GM10266 (cell line): Measurements from ENCODE around the gene TMEM184B.
"Not testable (repeated sequence)": the region's sequence is repeated elsewhere in the genome, so short reads cannot be mapped to it uniquely, and the experiment has no call there.

Source experiments
- DNase-seq: peaks from one replicate; pipeline ENCODE4 v3.0.0; 2012; ENCODE audit errors: extremely low spot score
- TF ChIP-seq, protein P1 (sequence below): IDR thresholded peaks from 2 replicates; pipeline ENCODE4 v1.5.1; 2012; ENCODE audit warnings: mild to moderate bottlenecking, low read depth; ENCODE audit not compliant: control insufficient read depth, insufficient read depth; ENCODE audit errors: missing control alignments

The TMEM184B gene

DNA sequence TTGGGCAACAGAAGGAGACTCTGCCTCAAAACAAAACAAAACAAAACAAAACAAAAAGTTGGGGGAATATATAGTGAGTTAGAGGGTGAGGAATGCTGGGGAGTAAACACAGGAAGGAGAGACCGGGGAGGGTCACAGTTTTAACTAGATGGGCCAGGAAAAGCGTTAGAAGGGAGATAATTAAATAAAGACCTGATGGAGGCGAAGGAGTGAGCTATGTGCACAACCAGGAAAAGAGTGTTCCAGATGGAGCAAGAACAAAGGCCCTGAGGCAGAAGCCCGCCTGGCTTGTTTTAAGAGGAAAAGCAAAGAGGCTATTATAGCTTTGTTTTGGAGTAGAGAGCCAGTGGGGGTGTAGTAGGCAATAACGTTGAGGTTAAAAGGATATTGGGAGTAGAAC is 86.4 kb downstream of the TMEM184B start:
- TF ChIP-seq, protein P1, sequence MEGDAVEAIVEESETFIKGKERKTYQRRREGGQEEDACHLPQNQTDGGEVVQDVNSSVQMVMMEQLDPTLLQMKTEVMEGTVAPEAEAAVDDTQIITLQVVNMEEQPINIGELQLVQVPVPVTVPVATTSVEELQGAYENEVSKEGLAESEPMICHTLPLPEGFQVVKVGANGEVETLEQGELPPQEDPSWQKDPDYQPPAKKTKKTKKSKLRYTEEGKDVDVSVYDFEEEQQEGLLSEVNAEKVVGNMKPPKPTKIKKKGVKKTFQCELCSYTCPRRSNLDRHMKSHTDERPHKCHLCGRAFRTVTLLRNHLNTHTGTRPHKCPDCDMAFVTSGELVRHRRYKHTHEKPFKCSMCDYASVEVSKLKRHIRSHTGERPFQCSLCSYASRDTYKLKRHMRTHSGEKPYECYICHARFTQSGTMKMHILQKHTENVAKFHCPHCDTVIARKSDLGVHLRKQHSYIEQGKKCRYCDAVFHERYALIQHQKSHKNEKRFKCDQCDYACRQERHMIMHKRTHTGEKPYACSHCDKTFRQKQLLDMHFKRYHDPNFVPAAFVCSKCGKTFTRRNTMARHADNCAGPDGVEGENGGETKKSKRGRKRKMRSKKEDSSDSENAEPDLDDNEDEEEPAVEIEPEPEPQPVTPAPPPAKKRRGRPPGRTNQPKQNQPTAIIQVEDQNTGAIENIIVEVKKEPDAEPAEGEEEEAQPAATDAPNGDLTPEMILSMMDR: no peak
- DNase-seq: no peak

DNA sequence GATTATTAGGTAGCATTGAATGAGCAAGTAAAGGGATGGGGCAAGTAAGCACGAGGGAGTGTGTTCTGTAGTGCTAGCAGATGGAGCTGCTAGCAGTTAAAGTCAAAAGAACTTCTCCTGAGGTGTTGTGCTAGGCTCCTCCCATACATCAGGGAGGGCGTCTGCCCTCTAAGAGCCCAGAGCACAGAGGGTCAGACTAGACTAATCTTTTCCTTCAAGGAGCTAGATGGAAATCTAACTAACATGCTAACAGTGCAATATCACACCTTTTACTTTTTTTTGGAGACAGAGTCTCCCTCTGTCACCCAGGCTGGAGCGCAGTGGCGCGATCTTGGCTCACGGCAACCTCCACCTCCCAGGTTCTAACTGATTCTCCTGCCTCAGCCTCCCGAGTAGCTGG is 88.0 kb downstream of the TMEM184B start:
- DNase-seq: no peak
- TF ChIP-seq, protein P1: no peak

DNA sequence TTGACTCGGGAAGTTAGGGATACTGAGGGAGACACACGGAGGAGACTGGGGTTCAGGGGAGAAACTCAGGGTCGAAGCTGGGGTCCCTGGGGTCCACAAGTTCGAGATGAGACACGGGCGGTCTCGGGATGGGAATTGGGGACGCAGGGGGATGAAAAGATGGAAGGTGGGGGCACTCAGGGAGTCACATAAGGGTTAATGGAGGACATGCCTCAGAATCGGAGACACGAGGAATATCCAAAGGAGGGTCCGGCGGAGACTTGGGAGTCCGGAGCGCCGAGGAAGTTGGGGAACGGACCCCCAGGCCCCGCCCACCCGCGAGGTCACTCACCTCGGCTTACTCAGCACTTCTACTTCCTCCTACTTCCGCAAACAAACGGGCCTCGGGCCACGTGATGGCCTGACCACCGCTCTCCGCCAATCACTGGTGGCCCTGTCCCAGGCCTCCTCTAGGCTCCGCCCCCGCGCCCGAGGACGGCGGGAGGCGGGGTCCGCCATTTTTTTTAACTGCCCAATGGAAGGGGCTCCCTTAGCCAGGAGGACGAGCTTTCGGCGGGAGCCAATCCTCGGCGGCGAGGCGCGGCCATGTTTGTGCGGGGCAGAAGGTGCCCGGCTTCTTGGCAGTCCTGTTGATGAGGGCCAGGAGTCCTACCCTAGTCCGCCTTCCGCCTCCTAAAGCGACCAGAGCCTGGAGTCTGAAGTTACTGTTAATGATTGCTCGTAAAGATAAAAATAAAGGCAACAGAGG is 91.2 kb downstream of the TMEM184B start, which contains the start of gene PLA2G6:
Gene PLA2G6 (minus strand): TSS at position 378 of the 748 bp plus-strand sequence. CDS start 12,404 bp downstream, outside the sequence.
- peak; percentile 94 for DNase-seq
- TF ChIP-seq, protein P1: no peak

DNA sequence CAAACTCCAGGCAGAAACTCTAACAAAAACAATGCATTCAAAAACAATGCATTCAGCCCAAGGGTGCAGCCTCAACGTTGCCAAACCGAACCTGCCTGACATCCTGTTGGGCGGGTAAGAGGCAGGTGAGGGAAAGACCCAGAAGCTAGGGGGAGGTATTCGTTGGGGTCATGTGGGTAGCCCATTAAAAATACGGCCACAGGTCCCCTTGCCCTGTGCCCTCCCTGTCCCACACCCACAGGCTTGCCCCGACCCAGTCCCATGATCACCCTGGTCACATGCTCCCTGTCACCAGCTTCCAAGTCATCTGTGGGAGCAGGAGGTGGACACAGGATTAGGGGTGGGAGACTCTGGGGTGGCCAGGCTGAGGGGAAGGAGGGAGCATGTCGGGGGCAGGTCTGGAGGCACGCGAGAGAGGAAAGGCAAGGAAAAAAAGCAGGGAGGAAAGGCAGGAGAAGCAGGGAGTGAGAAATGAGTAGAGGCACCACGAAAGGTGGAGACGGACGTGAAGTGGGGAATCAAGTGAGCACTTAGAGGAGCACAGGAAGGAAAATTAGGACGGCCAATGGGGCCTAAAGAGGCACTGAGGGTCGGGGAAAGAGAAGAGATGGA is 91.9 kb downstream of the TMEM184B start:
- no peak for DNase-seq

DNA sequence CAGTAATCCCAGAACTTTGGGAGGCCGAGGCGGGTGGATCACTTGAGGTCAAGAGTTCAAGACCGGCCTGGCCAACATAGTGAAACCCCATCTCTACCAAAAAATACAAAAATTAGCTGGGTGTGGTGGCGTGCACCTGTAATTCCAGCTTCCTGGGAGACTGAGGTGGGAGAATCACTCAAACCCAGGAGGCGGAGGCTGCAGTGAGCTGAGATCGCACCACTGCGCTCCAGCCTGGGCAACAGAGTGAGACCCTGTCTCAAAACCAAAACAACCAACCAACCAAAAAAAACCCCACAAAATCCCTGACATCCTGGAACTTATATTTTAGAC is 94.2 kb downstream of the TMEM184B start:
- not testable (repeated sequence) for DNase-seq

More for the DNA sequence above, 91.9 kb downstream of the TMEM184B start:
- TF ChIP-seq, protein P1: no peak

DNA sequence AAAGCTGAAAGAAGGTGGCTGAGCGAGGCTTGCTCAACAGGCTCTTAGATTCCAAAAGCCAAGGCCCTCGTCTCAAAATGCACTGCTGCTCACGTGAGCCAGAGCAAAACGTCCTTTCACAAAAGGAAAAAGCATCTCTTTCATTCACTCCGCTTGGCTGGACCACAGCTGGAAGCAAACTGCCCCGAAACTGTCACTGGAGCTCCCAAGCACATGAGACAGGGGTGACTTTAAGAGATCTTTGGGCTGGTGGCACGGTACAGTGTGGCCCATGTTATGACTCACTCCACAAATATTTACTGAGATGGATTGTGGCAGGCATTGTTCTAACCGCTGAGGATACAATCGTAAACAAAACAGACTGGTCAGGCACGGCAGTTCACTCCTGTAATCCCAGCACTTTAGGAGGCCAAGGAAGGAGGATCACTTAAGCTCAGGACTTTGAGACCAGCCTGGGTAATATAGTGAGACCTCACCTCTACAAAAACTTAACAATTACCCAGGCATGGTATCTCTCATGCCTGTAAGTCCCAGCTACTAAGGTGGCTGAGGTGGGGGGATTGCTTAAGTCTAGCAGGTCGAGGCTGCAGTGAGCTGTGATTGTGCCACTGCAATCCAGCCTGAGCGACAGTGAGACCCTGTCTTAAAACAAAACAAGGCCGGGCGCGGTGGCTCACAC is 94.7 kb downstream of the TMEM184B start:
- TF ChIP-seq, protein P1: no peak
- no peak for DNase-seq

DNA sequence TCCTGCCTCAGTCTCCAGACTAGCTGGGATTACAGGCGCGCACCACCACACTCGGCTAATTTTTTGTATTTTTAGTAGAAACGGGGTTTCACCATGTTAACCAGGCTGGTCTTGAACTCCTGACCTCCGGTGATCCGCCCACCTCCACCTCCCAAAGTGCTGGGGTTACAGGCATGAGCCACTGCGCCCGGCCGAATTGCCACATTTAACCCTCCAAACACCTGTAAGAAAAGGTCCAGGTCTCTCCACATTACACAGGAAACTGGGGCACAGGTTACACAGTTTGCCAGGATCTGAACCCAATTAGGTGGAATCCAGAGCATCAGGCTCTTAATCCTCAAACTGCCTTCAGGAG is 95.3 kb downstream of the TMEM184B start:
- not testable (repeated sequence) for DNase-seq

DNA sequence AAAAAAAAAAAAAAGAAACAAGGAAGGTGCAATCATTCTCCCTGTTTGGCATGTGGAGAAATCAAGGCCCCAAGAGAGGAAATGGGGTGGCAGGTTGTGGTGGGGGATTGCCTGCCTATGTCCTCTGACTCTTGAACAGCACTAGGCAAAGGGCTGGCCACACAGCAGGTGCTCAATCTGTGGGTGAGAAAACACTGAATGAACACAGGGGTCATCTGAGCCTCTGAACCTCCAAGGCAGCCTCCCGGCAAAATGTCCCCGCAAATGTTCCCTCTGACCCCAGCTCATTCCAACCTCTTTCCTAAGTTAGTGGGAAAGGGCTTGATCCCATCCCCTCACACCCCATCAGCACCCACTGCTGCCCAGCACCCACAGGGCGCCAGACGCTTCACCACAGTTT is 95.8 kb downstream of the TMEM184B start:
- no peak for DNase-seq
- TF ChIP-seq, protein P1: no peak
